Endothelial cell of umbilical vein (primary cell): Measurements from ENCODE around the gene PLLP. TPM values are rescaled to one million over a fixed set of nuclear protein-coding genes. Genes with fewer than 3 reads are reported as not detected.

ENCODE experiments used
- BruUV-seq: library from RNA; stranded (reverse); fragments of 400-500 nt; replicated peaks from 2 replicates; lab custom pipeline; 2021; lab: Mats Ljungman, UMichigan
- CTCF ChIA-PET: fragments of 300-600, 350-600 bp; sonication (Branson Sonifier 250); formaldehyde crosslinking; loops from one replicate; lab custom pipeline; 2021; ENCODE audit warnings: antibody characterized with exemption, inconsistent platforms; lab: Charles Lee
- POLR2A ChIA-PET: fragments of 300-600, 350-600 bp; sonication (Branson Sonifier 250); formaldehyde crosslinking; loops from one replicate; lab custom pipeline; 2021; ENCODE audit warnings: antibody characterized with exemption, inconsistent platforms; lab: Charles Lee
- DNase-seq: peaks from one replicate; pipeline ENCODE4 v3.0.0-alpha.2; 2011; ENCODE audit warnings: low read depth, low spot score
- FAIRE-seq: peaks from 2 replicates; lab custom pipeline; 2011; peaks lifted over from hg19 to GRCh38; lab: Jason Lieb, UNC
- H2AFZ ChIP-seq: 2 replicates; pipeline ENCODE4 v1.6.0; 2012; ENCODE audit warnings: low read depth, low read length, control low read depth, inconsistent platforms
- H3K27ac ChIP-seq: 2 replicates; pipeline ENCODE4 v1.5.1; 2011; ENCODE audit warnings: low read depth, mild to moderate bottlenecking, control low read depth, low read length, moderate library complexity; ENCODE audit not compliant: insufficient read depth
- H3K27me3 ChIP-seq, 2 experiments: 2 replicates each; pipeline versions ENCODE4 v1.6.0 to v1.6.1; 2011; ENCODE audit warnings: low read length in 2 of 2, mixed read lengths in 1 of 2; ENCODE audit not compliant: control insufficient read depth in 2 of 2, insufficient read depth in 2 of 2
- H3K36me3 ChIP-seq, 2 experiments: 2 replicates in 1 of 2; 3 replicates in 1 of 2; pipeline ENCODE4 v1.5.1; 2011; ENCODE audit warnings: low read length in 2 of 2, mild to moderate bottlenecking in 1 of 2, moderate library complexity in 1 of 2; ENCODE audit not compliant: control insufficient read depth in 2 of 2, insufficient read depth in 2 of 2; ENCODE audit errors: extremely low read depth in 1 of 2
- H3K4me1 ChIP-seq: 3 replicates; pipeline ENCODE4 v1.5.1; 2011; ENCODE audit warnings: mild to moderate bottlenecking, low read length; ENCODE audit not compliant: control insufficient read depth, insufficient read depth; ENCODE audit errors: extremely low read depth
- H3K4me2 ChIP-seq: 2 replicates; pipeline ENCODE4 v1.6.1; 2011; ENCODE audit warnings: low read length, control low read depth, mixed read lengths; ENCODE audit not compliant: insufficient read depth
- H3K4me3 ChIP-seq, 3 experiments: fragments of 200-600 bp in 1 of 3; sonication (generic), shearing (Covaris generic) in 1 of 3; replicated peaks in 1 of 3; 2 replicates each; pipeline ENCODE4 v1.5.1; 2011 to 2016; ENCODE audit warnings: control low read depth in 3 of 3, low read length in 3 of 3, mild to moderate bottlenecking in 2 of 3, inconsistent platforms in 1 of 3, low read depth in 1 of 3, moderate library complexity in 1 of 3; ENCODE audit not compliant: insufficient read depth in 1 of 3
- H3K79me2 ChIP-seq: 2 replicates; pipeline ENCODE4 v1.6.0; 2012; ENCODE audit warnings: low read length, inconsistent platforms; ENCODE audit not compliant: control insufficient read depth, insufficient read depth
- H3K9ac ChIP-seq: replicated peaks from 2 replicates; pipeline ENCODE3; 2011; ENCODE audit warnings: low read length, control low read depth; ENCODE audit not compliant: insufficient read depth; ENCODE audit errors: extremely low read depth
- H3K9me1 ChIP-seq: replicated peaks from 3 replicates; pipeline ENCODE4 v1.6.0; 2011; ENCODE audit warnings: mild to moderate bottlenecking, low read length; ENCODE audit not compliant: control insufficient read depth, insufficient read depth; ENCODE audit errors: extremely low read depth
- H3K9me3 ChIP-seq: replicated peaks from 2 replicates; pipeline ENCODE4 v1.5.1; 2012; ENCODE audit warnings: low read length, inconsistent platforms; ENCODE audit not compliant: control insufficient read depth, insufficient read depth
- H4K20me1 ChIP-seq: replicated peaks from 2 replicates; pipeline ENCODE3; 2011; ENCODE audit warnings: mild to moderate bottlenecking, low read length; ENCODE audit not compliant: control insufficient read depth, insufficient read depth; ENCODE audit errors: extremely low read depth
- EZH2 ChIP-seq: IDR thresholded peaks from 2 replicates; pipeline ENCODE4 v1.6.1; 2012; ENCODE audit warnings: borderline replicate concordance, low read depth, mild to moderate bottlenecking, moderate library complexity, low read length, inconsistent platforms; ENCODE audit not compliant: severe bottlenecking
- FOS ChIP-seq: IDR thresholded peaks from 2 replicates; pipeline ENCODE4 v1.6.1; 2011; ENCODE audit warnings: mild to moderate bottlenecking, low read length, moderate library complexity, borderline replicate concordance; ENCODE audit not compliant: insufficient read depth
- GATA2 ChIP-seq: IDR thresholded peaks from 2 replicates; pipeline ENCODE4 v1.7.0; 2011; ENCODE audit warnings: low read depth, mild to moderate bottlenecking, moderate library complexity, mixed read lengths, low read length; ENCODE audit not compliant: insufficient read length, insufficient read depth
- JUN ChIP-seq: IDR thresholded peaks from 2 replicates; pipeline ENCODE4 v1.6.1; 2011; ENCODE audit warnings: borderline replicate concordance, low read depth; ENCODE audit not compliant: insufficient read length, insufficient read depth
- MYC ChIP-seq: IDR thresholded peaks from one replicate; pipeline ENCODE4 v1.6.1; 2011; ENCODE audit warnings: mild to moderate bottlenecking, low read depth, low read length
- POLR2A ChIP-seq: IDR thresholded peaks from 2 replicates; pipeline ENCODE4 v1.6.1; 2012; ENCODE audit warnings: low read depth, mild to moderate bottlenecking, control low read depth, low read length
- POLR2AphosphoS5 ChIP-seq: IDR thresholded peaks from 2 replicates; pipeline ENCODE4 v1.6.1; 2012; ENCODE audit warnings: low read depth, mild to moderate bottlenecking, control low read depth, low read length, moderate library complexity; ENCODE audit not compliant: insufficient read depth
- dilution Hi-C: fragments of 300-500 bp; cut with MboI; formaldehyde crosslinking; loops from one replicate; pipeline ENCODE4 v1.15.0; 2019; ENCODE audit warnings: low sequenced_read_pairs; ENCODE audit not compliant: extremely low pct_ligation_motif_present
- intact Hi-C: fragments of 100-400 bp; cut with micrococcal nuclease; formaldehyde crosslinking; loops from one replicate; pipeline ENCODE4 v1.10.0; 2022
- polyA plus RNA-seq, 4 experiments: library from polyadenylated mRNA; depleted of rRNA in 3 of 4; stranded (reverse) in 3 of 4; unstranded in 1 of 4; fragments of >200 nt; gene quantifications; 2 replicates each; pipeline versions ENCODE4 v1.2.1 to v1.2.3, GENCODE V29; 2011 to 2012; ENCODE audit warnings: missing spikeins in 1 of 4
- total RNA-seq: library from RNA; stranded (reverse); gene quantifications from 2 replicates; pipeline ENCODE4 v1.2.3, GENCODE V29; 2021
- TF ChIP-seq, protein P1 (sequence below), 2 donors: IDR thresholded peaks; 1 replicate in 1 of 2; 2 replicates in 1 of 2; pipeline ENCODE4 v1.5.1; 2011; ENCODE audit warnings: low read length in 2 of 2, mild to moderate bottlenecking in 2 of 2, moderate library complexity in 2 of 2, control low read depth in 1 of 2, inconsistent platforms in 1 of 2, low read depth in 1 of 2; ENCODE audit not compliant: insufficient read depth in 1 of 2; ENCODE audit errors: extremely low read depth in 1 of 2
- TF ChIP-seq, protein P2 (sequence below): IDR thresholded peaks from 2 replicates; pipeline ENCODE4 v1.6.1; 2011; ENCODE audit not compliant: insufficient read depth, insufficient read length

The PLLP gene
- total and polyA plus RNA-seq, 2 donors (not counting 3 experiments of a cell fraction or from before 2014, with no cell fraction given): 4.4 to 14.4 TPM

- Histone ChIP-seq H3K4me3 (no peak overlapping the region), H3K9ac (no peak overlapping the region), H3K27ac (no peak overlapping the region), H3K27me3 (no peaks in the 10 kb centered on the region), H3K79me2 (no peaks in the 10 kb centered on the region), H2AFZ (no peak overlapping the region), H4K20me1 (no peaks in the 10 kb centered on the region), H3K36me3 (no peaks in the 10 kb centered on the region), H3K4me2 (no peak overlapping the region), H3K4me1 (peaks cover 17% of the 10 kb centered on the region), H3K9me1 (no peaks in the 10 kb centered on the region), H3K9me3 (no peaks in the 10 kb centered on the region)
- FAIRE-seq: no peak
- DNase-seq: no peak
- TF ChIP-seq MYC (no peak), EZH2 (no peak), POLR2A (no peak), JUN (no peak), POLR2AphosphoS5 (no peak), FOS (no peak), GATA2 (no peak)
- TF ChIP-seq, protein P1, sequence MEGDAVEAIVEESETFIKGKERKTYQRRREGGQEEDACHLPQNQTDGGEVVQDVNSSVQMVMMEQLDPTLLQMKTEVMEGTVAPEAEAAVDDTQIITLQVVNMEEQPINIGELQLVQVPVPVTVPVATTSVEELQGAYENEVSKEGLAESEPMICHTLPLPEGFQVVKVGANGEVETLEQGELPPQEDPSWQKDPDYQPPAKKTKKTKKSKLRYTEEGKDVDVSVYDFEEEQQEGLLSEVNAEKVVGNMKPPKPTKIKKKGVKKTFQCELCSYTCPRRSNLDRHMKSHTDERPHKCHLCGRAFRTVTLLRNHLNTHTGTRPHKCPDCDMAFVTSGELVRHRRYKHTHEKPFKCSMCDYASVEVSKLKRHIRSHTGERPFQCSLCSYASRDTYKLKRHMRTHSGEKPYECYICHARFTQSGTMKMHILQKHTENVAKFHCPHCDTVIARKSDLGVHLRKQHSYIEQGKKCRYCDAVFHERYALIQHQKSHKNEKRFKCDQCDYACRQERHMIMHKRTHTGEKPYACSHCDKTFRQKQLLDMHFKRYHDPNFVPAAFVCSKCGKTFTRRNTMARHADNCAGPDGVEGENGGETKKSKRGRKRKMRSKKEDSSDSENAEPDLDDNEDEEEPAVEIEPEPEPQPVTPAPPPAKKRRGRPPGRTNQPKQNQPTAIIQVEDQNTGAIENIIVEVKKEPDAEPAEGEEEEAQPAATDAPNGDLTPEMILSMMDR (IDR thresholded peaks at IDR 0.05; ENCODE audit: extremely low read depth in 1 of 2, insufficient read depth in 1 of 2, low read depth in 1 of 2, low read length in 2 of 2): no peak
- TF ChIP-seq, protein P2, sequence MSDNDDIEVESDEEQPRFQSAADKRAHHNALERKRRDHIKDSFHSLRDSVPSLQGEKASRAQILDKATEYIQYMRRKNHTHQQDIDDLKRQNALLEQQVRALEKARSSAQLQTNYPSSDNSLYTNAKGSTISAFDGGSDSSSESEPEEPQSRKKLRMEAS: no peak
- BruUV-seq: no TSS peak
- intact Hi-C loops: no loop called here
- dilution Hi-C loops: loop anchor here (25.0 kb wide), 1 partner anchor 109 kb away; the partner anchor contains the start of gene CCL17
- POLR2A ChIA-PET: interaction anchor here (0.6 kb wide), 1 partner anchor 111 kb away, joined by 8 read pairs; no protein-coding TSS in a partner anchor
- CTCF ChIA-PET: interaction anchor here (0.7 to 15.9 kb wide), 5 partner anchors 11 to 116 kb away, joined by 3 to 507 read pairs (median 3); no protein-coding TSS in a partner anchor
These were observed 18.8 kb upstream of the PLLP start for GRCh38 chr16:57303021-57303909.
